Endodermal cell (in vitro differentiated cells): ENCODE results near the gene IGFBP5. TPM values are rescaled to one million over a fixed set of nuclear protein-coding genes. Genes with fewer than 3 reads are reported as not detected.

ENCODE experiments used
- DNase-seq: peaks from one replicate; pipeline ENCODE4 v3.0.0-alpha.2; 2017
- H3K27ac ChIP-seq: 2 replicates; pipeline ENCODE4 v1.5.1; 2013; ENCODE audit warnings: mild to moderate bottlenecking, low read depth, low read length, moderate library complexity
- H3K27me3 ChIP-seq: 2 replicates; pipeline ENCODE4 v1.6.1; 2013; ENCODE audit warnings: mild to moderate bottlenecking, low read length, moderate library complexity; ENCODE audit not compliant: insufficient read depth, control insufficient read depth, poor library complexity, severe bottlenecking
- H3K36me3 ChIP-seq: 2 replicates; pipeline ENCODE4 v1.7.0; 2013; ENCODE audit warnings: mild to moderate bottlenecking, low read length, moderate library complexity; ENCODE audit not compliant: control insufficient read depth, insufficient read depth
- H3K4me1 ChIP-seq: one replicate; pipeline ENCODE4 v1.7.0; 2013; ENCODE audit warnings: low read length; ENCODE audit not compliant: control insufficient read depth, insufficient read depth
- H3K4me3 ChIP-seq: 2 replicates; pipeline ENCODE4 v1.5.1; 2013; ENCODE audit warnings: mild to moderate bottlenecking, low read length, moderate library complexity
- H3K9ac ChIP-seq: 2 replicates; pipeline ENCODE4 v1.6.1; 2013; ENCODE audit warnings: mild to moderate bottlenecking, low read length, moderate library complexity; ENCODE audit not compliant: poor library complexity, severe bottlenecking; ENCODE audit errors: extremely low read depth
- H3K9me3 ChIP-seq: 2 replicates; pipeline ENCODE4 v1.6.1; 2013; ENCODE audit warnings: mild to moderate bottlenecking, low read length, moderate library complexity; ENCODE audit not compliant: control insufficient read depth
- H3K27ac Mint-ChIP-seq: 2 replicates; pipeline ENCODE4 v1.8.0; 2020; ENCODE audit warnings: mixed read lengths
- H3K27me3 Mint-ChIP-seq: 2 replicates; pipeline ENCODE4 v1.8.0; 2021; ENCODE audit warnings: mild to moderate bottlenecking, mixed read lengths; ENCODE audit not compliant: insufficient read depth
- H3K36me3 Mint-ChIP-seq: 2 replicates; pipeline ENCODE4 v1.8.0; 2020; ENCODE audit warnings: low read depth, mixed read lengths
- H3K4me1 Mint-ChIP-seq: 2 replicates; pipeline ENCODE4 v1.8.0; 2020; ENCODE audit warnings: mixed read lengths
- H3K4me3 Mint-ChIP-seq: 2 replicates; pipeline ENCODE4 v1.8.0; 2020; ENCODE audit warnings: mild to moderate bottlenecking, moderate library complexity, mixed read lengths
- H3K9me3 Mint-ChIP-seq: 2 replicates; pipeline ENCODE4 v1.8.0; 2020; ENCODE audit warnings: mild to moderate bottlenecking, mixed read lengths
- WGBS, 2 experiments: methylation state at CpG; one replicate each; pipeline versions ENCODE4 v1.1.5 to v1.1.7; 2013; ENCODE audit warnings: missing lambda C conversion rate in 2 of 2, mixed read lengths in 1 of 2; ENCODE audit not compliant: insufficient coverage in 1 of 2, insufficient read length in 1 of 2; 5-methylcytosine and 5-hydroxymethylcytosine counted together
- total RNA-seq, 2 donors: library from RNA; stranded (reverse); fragmentation: NEBNext Ultra II Directional in 1 of 2; extraction: Animal tissue kit (Norgen Biotek cat#: 25700) in 1 of 2; gene quantifications; 2 replicates in 1 of 2; 3 replicates in 1 of 2; pipeline ENCODE4 v1.2.1, GENCODE V29; 2021
- TF ChIP-seq, protein P1 (sequence below): fragments of 200-600 bp; sonication (generic); conservative IDR thresholded peaks from 2 replicates; pipeline ENCODE4 v1.5.0; 2021; ENCODE audit warnings: antibody characterized with exemption, mild to moderate bottlenecking

The IGFBP5 gene
- total RNA-seq, 2 donors from 2014 or later, result 3.6 to 8.9 TPM

DNA sequence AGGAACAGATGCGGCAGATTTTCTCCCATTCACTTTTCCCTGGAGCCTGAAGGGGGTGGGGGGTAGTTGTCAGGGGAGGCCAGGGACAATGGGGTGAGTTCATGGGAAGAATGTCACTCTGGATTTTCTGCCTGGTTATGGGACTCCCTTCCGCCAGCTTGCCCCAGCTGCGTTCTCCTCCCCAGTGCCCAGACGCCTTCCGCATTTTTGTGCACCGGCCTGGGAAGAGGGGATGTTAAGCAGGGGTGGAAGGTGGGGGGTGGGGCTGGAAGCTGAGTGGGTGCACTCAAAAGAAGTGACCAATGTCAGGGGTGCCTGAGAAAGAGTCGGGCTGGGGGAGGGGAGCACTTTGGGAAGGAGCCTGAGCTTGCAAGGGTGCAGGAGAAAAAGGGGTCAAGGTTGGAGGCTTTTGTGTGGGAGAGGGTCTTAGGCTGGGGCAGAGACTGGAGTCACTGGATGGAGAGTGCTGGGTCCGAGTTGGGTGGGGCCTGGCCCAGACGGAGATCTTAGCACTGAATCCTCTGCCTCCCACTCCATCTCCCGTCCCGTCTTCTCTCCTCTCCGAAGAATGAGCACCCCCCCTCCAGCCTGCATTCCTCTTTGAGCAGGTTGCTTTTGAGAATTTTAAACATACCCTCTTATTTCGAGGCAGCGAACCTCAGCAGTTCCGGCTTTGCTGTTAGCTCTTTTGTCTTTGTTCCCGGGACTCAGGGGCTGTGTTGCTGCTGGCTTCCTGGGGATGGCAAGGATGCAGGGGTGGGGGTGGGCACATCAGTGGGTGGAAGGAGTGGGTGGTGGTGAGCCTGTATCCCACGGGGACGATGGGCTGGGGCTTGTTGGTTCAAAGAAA, 59.4 kb downstream of the IGFBP5 start:
- H3K4me3 Mint-ChIP-seq, result peak overlapping the region; percentile 89
- WGBS, 2 experiments, result 0 to 11% methylated on average over 6 to 18 of the region's 18 CpGs
- no peaks in the 10 kb centered on the region for H3K36me3 Mint-ChIP-seq
- no peaks in the 10 kb centered on the region for H3K9me3 ChIP-seq
- H3K27ac ChIP-seq, result peak overlapping the region; percentile 91
- peak overlapping the region; percentile 71 for H3K27ac Mint-ChIP-seq
- H3K36me3 ChIP-seq, result peaks cover 11% of the 10 kb centered on the region
- peaks cover 46% of the 10 kb centered on the region for H3K4me1 Mint-ChIP-seq
- peaks cover 49% of the 10 kb centered on the region for H3K27me3 Mint-ChIP-seq
- TF ChIP-seq, protein P1, sequence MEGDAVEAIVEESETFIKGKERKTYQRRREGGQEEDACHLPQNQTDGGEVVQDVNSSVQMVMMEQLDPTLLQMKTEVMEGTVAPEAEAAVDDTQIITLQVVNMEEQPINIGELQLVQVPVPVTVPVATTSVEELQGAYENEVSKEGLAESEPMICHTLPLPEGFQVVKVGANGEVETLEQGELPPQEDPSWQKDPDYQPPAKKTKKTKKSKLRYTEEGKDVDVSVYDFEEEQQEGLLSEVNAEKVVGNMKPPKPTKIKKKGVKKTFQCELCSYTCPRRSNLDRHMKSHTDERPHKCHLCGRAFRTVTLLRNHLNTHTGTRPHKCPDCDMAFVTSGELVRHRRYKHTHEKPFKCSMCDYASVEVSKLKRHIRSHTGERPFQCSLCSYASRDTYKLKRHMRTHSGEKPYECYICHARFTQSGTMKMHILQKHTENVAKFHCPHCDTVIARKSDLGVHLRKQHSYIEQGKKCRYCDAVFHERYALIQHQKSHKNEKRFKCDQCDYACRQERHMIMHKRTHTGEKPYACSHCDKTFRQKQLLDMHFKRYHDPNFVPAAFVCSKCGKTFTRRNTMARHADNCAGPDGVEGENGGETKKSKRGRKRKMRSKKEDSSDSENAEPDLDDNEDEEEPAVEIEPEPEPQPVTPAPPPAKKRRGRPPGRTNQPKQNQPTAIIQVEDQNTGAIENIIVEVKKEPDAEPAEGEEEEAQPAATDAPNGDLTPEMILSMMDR, result no peak
- peaks cover 7% of the 10 kb centered on the region for H3K27me3 ChIP-seq
- peak overlapping the region; percentile 91 for H3K4me3 ChIP-seq
- H3K9me3 Mint-ChIP-seq, result no peaks in the 10 kb centered on the region
- DNase-seq, result peak; percentile 76
- H3K4me1 ChIP-seq, result peaks cover 12% of the 10 kb centered on the region
- peak overlapping the region; percentile 57 for H3K9ac ChIP-seq

DNA sequence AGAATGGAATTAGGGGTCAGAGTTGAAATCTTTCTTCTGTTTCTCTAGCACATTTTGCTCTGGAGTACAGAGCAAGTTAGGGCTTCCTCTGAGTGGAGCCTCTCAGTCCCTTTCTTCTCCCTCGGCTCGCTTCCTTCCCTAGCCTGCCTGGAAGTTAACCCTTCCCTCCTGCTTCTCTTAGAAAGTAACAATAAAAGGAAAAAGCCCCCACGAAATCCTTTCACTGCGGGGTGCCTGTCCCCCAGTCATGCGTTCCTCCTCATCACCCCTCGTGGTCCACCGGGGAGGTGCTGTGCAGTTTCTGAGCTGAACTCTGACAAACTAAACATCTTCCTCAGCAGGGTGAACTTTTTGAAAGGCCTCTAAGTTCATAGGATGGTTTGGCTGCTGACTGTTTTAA, 60.2 kb downstream of the IGFBP5 start:
- H3K4me3 ChIP-seq, result peak overlapping the region; percentile 91
- no peaks in the 10 kb centered on the region for H3K36me3 Mint-ChIP-seq
- H3K9ac ChIP-seq, result peak overlapping the region; percentile 57
- 0 to 6% methylated on average over 2 to 7 of the region's 7 CpGs for WGBS, 2 experiments
- no peak overlapping the region for H3K27ac Mint-ChIP-seq
- H3K9me3 ChIP-seq, result no peaks in the 10 kb centered on the region
- no peaks in the 10 kb centered on the region for H3K9me3 Mint-ChIP-seq
- peak overlapping the region; percentile 89 for H3K4me3 Mint-ChIP-seq
- TF ChIP-seq, protein P1, result no peak
- peak overlapping the region; percentile 91 for H3K27ac ChIP-seq
- H3K36me3 ChIP-seq, result peaks cover 5% of the 10 kb centered on the region
- peak; percentile 60 for DNase-seq
- H3K27me3 ChIP-seq, result peaks cover 7% of the 10 kb centered on the region
- peaks cover 49% of the 10 kb centered on the region for H3K27me3 Mint-ChIP-seq
- H3K4me1 Mint-ChIP-seq, result peaks cover 46% of the 10 kb centered on the region
- H3K4me1 ChIP-seq, result peaks cover 12% of the 10 kb centered on the region

DNA sequence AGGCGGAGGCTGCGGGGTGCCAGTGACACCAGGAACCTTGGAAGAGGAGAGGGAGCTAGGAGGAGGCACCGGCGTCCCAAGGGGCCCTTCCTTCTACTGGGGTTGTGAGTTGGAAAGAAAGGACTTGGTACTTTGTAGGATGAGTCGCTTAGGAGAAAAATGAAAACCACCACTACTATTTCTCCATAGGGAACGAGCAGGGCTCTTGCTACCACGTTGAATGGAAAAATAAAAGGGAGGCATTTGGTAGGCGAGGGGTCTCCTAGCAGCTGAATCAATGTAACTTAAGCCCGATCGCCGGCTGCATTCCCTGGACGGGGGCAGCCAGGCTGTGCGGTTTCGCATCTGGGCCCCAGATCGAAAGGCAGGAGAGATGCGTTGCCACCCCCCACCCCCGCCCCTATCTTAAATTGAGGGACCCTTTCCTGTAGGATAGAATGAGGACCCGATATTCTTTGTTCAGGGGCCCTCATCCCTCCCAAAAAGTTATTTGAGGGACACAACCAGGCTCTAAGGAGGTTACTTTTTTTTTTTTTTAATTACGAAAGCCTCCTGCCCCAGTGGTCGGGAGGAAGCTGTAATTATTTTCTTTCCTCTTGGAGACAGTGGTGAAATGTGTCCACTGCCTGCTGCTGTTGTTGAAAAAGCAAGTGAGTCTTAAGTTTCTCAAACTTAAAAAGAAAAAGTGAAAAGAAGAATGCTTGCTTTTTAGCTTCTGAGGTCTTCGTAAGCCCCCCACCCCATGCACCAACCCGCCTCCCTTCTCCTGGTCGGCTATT, 60.8 kb downstream of the IGFBP5 start:
- H3K4me1 Mint-ChIP-seq, result peaks cover 46% of the 10 kb centered on the region
- TF ChIP-seq, protein P1, result no peak
- peak overlapping the region; percentile 91 for H3K27ac ChIP-seq

More for the DNA sequence above, 60.8 kb downstream of the IGFBP5 start:
- WGBS, 2 experiments, result 2 to 5% methylated on average over 11 to 20 of the region's 23 CpGs
- Histone ChIP-seq H3K27me3 (peaks cover 7% of the 10 kb centered on the region), H3K4me1 (peaks cover 12% of the 10 kb centered on the region), H3K36me3 (no peaks in the 10 kb centered on the region), H3K4me3 (peak overlapping the region; percentile 91), H3K9me3 (no peaks in the 10 kb centered on the region), H3K9ac (peak overlapping the region; percentile 57)
- Mint-ChIP-seq H3K36me3 (no peaks in the 10 kb centered on the region), H3K27ac (no peak overlapping the region), H3K27me3 (peaks cover 49% of the 10 kb centered on the region), H3K4me3 (peak overlapping the region; percentile 89), H3K9me3 (no peaks in the 10 kb centered on the region)
- peak; percentile 59 for DNase-seq
